Fibroblast of lung (primary cell): ENCODE data around the gene BABAM2.

Source experiments
- EZH2 ChIP-seq: IDR thresholded peaks from 2 replicates; pipeline ENCODE4 v1.5.1; 2012; ENCODE audit warnings: low read length, control low read depth, mild to moderate bottlenecking; ENCODE audit errors: missing control alignments
- TF ChIP-seq, protein P1 (sequence below), 2 donors: IDR thresholded peaks in 1 of 2; conservative IDR thresholded peaks in 1 of 2; 1 replicate in 1 of 2; 2 replicates in 1 of 2; pipeline ENCODE4 v1.5.1; 2011 to 2012; ENCODE audit warnings: low read length in 2 of 2, control low read depth in 1 of 2, inconsistent platforms in 1 of 2, low read depth in 1 of 2, mild to moderate bottlenecking in 1 of 2

DNA sequence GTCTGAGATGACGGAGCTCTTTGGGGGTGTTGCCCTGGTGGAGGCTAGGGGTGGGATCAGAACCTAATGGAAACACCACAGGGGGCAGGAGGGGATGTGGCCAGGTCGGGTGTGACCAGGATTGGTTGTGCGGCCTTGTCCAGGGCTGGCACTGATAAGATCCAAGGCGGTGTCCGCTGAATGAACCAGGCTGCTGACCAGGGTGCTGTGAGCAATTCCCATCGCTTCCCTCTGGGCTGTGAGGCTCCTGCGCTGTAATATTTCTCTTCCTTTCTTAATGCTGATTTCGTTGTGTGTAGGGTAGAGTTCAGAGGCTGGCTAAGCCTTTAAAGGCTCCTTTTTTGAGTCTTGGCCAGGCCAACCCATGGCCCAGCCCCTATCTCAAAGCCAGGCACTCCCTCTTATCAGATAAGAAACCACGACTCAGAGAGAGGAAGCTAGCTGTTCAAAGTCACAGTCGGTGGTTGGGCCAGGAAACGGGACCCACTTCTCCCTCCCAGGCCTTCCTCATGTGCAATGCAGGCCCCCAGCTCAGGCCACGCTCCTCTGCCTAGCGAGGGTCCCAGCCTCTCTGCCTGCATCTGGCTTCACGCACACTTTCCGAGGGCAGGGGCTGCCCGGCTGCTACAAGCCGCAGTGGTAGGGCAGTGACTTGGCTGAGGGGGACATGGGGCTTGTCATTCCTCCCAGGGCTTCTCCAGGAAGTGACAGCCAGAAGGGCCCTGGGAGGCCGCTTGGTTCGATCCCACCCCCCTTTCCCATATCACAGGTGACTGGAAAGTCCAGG, 476.2 kb downstream of the BABAM2 start:
- TF ChIP-seq, protein P1, sequence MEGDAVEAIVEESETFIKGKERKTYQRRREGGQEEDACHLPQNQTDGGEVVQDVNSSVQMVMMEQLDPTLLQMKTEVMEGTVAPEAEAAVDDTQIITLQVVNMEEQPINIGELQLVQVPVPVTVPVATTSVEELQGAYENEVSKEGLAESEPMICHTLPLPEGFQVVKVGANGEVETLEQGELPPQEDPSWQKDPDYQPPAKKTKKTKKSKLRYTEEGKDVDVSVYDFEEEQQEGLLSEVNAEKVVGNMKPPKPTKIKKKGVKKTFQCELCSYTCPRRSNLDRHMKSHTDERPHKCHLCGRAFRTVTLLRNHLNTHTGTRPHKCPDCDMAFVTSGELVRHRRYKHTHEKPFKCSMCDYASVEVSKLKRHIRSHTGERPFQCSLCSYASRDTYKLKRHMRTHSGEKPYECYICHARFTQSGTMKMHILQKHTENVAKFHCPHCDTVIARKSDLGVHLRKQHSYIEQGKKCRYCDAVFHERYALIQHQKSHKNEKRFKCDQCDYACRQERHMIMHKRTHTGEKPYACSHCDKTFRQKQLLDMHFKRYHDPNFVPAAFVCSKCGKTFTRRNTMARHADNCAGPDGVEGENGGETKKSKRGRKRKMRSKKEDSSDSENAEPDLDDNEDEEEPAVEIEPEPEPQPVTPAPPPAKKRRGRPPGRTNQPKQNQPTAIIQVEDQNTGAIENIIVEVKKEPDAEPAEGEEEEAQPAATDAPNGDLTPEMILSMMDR (conservative IDR thresholded peaks at IDR 0.05 in 1 of 2, IDR thresholded peaks at IDR 0.05 in 1 of 2; ENCODE audit: low read depth in 1 of 2, low read length in 2 of 2), result no peak
- TF ChIP-seq EZH2, result no peak
